Kasumi-1 (cell line): ENCODE data around the gene KCNK18.
"Not testable (repeated sequence)": the region's sequence is repeated elsewhere in the genome, so short reads cannot be mapped to it uniquely, and the experiment has no call there.

ENCODE experiments used
- DNase-seq, 2 experiments: peaks; one replicate each; lab custom pipeline; 2025; lab: John Stamatoyannopoulos, UW

The KCNK18 gene

DNA sequence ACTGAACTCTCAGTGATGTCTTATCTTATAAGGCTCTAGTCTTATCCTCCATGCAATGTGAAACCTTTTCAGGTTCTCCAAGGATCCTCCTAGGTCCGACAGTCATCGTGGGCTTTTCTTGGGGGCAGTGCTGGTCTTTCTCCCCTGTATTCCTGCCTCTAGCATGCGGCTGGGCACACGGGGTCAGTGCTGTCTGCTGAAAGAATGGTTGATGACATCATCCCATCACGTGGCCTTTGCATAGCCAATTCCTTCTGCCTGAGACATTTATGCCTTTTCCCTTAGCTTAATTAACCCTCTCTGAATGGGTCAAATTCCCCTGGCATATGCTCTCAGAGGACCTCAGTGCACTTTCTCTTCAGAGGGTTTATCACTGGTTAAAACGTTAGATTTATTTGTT, 27.0 kb upstream of the KCNK18 start:
- DNase-seq: no peak

DNA sequence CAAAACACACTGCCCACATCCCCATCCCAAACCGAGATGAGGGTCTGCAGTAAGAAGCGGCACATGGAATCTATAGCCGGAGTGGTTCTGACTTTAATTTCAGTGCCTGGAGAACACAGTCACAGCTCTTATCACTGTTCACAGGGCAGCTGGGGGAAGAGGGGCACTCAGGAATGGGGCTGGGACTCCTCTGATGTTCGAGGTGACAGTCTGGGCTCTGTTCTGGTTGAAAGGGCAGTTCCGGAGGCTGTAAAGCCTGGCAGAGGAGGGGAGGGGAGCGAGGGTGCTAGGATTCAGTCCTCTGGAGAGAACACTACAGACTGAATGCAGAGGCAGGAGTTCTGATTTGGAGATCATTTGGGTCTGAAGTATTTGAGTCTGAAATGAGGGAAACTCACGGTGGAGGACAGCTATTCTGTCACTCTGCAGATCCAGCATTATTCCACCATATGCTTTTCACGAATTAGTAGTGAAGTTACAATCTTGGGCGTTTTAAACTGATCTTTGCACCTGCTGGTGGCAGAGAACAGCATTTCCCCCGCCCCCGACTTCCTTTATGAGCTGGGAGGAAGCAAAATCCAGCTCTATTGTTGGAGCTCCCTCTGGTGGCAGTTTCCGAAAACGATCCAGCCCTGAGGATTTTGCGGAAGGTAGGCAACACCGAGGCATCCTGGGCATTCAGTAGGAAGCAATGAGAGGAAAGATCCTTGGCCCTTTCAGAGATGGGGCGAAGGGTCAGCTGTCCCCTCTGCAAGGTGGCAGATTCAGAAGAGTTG, 22.7 kb upstream of the KCNK18 start:
- peak; percentile 89 for DNase-seq

DNA sequence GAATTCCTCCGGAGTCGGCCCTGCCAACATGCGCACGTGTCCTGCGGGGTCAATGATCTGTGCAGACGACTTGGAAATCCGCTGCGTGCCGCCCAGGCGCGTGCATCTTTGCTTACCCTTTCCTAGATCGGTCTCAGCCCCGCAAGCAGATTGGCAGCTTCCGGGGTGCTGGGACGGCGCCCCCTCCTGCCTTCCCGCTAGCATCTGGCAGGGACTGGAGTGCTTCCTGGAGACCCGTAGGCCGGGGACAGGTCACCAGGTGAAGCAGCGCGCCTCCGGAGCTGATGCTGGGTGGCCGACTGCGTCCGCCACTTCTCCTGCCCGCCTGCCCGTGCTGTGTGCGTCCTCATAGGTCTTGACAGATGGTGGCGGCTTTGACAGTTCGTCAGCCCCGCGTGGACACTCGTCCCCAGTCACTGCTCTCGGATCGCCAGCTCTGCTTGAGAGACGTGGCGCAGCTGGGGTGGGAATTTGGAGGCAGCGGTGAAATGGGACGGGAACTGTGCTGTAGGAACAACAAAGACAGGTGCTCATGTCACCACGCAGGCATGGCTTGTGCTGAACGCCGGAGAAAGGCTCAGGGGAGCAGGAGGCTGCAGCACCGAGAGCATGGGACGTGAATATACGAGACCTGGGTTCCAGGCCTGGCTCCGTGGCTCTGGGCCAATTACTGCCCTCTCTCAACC, 21.9 kb upstream of the KCNK18 start:
- DNase-seq: peak; percentile 64 to 72

DNA sequence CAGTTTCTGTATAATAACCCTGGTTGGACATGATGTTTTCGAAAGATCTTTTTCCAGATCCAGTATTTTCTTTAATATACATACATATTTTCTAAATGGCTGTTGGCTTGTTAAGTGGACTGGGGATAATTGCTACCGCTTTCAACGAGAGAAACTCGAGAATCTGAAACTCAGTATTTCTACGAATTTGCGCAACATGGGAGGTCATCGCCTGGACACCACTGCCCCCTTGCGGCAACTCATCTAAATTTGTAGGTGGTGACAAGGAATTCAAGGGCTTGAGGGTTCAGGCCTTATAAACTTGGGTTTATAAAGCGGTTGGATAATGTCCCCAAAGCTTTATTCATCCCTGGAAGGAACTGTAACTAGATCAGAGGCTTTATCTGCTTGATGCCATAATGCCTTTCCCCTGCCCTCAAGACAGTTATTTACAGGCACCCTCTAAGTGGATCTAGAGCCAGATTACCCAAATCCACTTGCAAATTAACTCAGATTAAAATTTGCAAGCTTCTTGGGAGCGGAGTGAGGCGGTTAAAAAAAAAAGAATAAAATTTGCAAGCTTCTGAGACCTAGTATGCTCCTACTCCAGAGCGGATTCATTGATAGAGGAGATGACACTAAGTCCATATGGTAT, 21.3 kb upstream of the KCNK18 start:
- peak; percentile 91 to 93 for DNase-seq

DNA sequence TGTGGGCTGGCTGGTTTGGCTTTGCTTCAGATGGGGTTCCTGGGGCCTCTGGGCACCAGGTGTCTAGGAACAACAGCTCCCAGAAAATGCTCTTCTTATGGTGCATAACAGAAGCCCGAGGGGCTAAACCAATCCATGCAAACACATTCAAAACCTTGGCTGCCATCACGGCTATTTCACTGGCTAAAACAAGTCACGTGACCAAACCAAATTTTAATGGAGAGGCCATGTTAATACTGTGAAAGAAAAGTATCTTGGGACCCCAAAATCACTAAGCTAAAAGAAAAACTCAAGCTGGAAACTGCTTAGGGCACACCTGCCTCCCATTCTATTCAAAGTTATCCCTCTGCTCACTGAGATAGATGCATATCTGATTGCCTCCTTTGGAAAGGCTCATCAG, 19.1 kb upstream of the KCNK18 start:
- DNase-seq: no peak

DNA sequence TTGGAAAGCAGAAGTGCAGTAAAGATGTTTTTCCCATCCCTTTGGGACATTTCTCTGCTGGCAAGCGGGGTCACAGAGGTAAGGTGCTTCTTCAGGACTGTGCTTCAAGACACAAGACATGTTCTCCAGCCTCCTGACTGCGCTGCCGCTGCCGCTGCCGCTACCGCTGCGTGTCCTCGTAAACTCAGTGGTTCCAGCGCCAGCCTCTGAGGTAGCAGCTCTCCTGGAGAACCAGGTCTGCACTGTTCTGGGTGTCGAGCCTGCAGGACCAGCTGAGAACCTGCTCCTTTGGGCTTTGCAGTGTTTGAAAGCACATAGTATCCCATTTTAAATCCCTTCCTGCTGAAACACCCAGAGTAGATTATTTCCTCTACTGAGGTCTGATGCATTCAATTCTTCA, 13.0 kb upstream of the KCNK18 start:
- DNase-seq: no peak

DNA sequence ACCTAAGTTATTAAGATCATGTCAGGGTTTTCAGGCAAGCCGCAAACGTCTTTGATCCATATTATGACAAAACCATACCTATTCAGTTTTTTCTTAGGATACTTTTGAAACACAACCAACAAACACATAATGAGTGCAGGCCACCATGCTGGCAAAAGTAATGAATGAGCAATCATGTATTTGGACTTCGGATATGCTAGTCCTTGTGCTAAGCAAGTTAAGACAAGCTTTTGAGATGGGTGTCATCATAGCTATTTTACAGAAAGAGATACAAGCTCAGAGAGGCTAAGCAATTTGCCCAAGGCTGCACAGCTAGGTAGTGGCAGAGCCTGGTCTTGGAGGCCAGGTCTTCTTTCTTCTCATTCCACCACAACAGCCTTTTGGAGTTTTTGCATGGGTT, 12.5 kb upstream of the KCNK18 start:
- DNase-seq: no peak

DNA sequence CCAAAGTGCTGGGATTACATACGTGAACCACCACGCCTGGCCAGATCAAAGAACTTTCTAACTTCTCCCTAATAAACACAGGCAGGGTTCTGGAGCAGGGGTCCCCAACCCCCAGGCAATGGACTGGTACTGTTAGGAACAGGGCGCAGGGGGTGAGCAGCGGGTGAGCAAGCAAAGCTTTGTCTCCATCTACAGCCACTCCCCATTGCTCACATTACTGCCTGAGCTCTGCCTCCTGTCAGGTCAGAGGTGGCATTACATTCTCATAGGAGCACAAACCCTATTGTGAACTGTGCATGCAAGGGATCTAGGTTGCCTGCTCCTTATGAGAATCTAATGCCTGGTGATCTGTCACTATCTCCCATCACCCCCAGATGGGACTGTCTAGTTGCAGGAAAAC, 11.5 kb upstream of the KCNK18 start:
- DNase-seq: not testable (repeated sequence)

DNA sequence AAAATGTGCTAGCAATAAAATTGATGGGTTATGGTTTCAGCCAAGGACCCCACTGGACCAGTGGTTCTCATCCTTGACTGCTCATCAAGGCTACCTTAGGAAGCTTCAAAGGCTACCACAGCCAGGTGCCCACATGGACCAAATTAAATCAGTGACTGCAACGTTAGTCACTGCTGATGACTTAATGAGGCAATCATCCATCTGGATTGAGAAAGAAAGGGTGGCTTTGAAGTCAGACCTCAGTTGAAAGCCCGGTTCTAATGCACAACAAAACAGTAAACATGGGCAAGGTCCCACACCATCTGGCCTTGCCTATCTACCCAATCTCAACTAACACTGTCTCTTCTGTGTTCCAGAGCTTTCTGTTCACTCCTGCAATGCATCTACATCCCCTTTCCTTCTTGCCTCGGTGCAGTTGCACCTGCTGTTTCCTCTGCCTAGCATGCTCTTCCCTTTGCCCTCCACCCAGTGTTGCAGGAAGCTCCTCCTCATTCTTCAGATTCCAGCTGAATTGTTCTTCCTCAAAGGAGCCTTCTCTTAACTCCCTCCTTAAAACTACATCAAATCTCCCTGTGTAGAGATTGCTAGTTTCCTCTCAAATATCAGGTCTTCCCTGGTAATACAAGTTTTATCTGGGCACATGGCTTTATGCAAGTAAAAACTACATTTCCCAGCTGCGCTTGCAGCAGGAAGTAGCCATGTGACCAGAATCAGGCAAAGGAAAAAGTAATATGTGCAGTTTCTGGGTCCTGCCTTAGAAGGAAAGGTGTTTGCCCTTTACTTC, 10.3 kb upstream of the KCNK18 start:
- peak; percentile 30 to 50 for DNase-seq

DNA sequence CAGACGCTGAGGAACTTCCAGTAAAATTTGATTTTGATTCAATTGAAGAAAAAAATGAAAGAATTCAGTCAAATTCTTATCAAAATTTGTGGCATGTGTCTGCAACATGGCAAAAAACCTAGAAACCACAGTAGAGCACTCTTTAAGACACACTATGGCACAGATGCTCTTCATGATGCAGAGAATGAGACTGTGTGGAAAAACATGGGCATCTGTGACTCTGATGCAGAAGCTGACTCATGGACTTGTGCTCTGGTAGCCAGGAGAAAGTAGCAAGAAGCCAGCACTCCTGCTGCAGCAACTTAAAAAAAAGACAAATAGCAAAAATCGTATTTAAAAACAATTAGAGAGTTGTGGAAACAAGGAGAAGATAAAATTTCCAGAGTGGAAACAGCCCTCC, 8.9 kb upstream of the KCNK18 start:
- DNase-seq: no peak

DNA sequence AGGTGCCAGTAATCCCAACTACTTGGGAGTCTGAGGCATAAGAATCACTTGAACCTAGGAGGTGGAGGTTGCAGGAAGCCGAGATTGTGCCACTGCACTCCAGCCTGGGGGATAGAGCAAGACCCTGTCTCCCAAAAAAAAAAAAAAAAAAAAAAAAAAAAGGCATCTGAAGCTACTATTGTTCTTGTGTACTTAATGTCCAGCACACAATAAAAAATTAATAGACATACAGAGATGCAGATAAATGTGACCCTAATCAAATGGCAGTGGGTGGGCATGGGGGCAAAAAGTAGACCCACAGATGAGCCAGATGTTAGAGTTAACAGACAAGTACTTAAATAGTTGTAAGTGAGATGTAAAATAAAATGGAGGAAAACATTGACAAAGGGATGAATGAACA, 7.7 kb upstream of the KCNK18 start:
- DNase-seq: no peak

DNA sequence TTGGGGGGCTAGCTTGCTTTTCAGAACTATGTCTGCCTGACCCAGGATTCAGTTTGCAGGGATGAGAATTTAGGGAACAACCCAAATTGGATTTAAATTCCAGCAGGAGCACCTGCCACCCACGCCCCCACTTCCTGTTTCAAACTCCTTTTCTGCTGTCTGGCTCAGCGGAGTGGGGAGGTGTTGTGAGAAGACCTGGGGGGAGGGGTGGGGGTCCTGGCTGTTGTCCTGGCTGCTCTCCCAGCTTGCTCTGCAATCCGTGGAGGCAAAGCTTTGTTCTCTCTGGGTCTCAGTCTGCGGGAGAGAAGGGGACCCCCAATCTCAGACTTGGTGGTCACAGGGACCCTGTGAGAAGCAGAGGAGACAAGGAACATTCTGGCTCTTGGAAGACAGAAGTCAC, 799 bp downstream of the KCNK18 start:
- no peak for DNase-seq

DNA sequence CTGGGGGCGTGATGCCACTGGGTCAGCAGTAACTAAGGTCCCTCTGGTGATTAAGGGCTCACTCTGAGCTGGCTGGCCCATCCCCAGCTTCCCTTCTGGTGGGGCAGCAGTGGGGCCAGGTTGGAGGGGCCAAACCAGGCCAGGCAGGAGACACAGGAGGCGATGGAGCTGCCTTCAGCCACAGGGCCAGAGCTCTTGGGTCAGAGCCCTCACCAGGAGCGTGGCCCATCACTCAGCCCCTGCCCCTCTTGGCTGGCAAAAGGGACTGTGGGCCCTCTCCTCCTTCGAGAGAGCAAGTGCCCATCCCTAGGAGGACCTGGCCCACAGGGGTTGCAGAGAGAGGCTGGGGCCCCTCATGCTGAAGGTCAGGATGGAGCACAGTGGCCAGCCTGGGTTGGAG, 4.5 kb downstream of the KCNK18 start:
- DNase-seq: no peak

DNA sequence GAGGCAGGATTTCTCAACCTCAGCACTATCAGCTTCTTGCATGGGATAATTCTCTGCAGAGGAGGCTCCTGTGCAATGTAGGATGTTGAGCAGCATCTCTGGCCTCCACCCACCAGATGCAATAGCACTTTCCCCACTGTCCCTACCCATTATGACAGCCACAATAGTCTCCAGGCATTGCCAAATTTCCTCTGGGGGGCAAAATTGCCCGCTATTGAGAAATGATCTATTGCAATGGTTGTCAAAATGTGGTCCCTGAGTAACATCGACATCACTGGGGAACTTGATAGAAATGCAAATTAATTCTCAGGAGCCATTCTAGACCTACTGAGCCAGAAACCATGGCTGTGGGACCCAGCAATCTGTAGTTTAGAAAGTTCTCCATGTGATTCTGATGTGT, 7.0 kb downstream of the KCNK18 start:
- DNase-seq: no peak

DNA sequence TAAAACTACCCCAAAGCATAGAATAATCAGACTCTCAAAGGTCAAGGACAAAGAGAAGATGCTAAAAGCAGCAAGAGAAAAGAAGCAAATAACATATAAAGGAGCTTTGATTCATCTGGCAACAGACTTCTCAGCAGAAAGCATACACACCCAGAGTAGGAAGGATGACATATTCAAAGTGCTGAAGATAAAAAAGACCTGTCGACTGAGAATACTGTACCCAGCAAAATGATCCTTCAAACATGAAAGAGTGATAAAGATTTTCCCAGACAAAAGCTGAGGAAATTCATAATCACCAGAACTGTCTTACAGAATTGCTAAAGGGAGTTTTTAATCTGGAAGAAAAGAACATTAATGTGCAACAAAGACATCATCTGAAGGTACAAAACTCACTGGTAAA, 14.9 kb downstream of the KCNK18 start:
- no peak for DNase-seq

DNA sequence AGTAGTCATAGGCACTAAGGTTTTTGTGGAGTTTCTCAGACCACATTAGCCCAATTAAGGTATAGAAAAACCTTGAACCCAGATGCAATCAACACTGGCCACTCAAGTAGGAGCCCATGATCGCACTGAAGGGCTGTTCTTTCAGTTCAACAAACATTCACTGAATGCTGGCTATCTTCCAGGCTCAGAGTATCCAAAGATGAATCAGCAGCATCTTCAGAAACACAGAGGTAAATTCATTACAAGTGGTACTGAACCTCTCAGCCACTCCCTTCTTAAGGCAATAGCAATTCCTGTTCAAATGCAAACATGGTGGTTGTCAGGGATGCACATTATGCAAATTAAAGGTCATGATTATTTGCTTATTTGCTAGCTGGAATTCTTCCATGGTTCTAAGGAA, 17.1 kb downstream of the KCNK18 start:
- no peak for DNase-seq

DNA sequence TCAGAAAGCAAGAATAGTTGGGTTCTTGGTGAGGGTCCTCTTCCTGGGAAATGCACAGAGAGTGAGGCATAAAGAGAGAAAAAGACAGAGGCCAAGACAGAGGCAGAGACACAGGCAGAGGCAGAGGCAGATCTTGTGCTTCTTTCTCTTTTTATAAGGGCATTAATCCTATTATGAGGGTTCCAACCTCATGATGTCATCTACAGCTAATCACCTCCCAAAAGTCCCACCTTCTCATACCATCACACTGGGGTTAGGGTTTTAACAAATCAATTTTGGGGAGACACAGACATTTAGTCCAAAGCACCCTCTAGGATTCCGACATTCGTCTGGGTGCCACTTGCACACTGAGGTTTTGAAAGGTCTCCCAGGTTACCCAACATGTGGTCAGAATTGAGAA, 17.8 kb downstream of the KCNK18 start:
- no peak for DNase-seq

DNA sequence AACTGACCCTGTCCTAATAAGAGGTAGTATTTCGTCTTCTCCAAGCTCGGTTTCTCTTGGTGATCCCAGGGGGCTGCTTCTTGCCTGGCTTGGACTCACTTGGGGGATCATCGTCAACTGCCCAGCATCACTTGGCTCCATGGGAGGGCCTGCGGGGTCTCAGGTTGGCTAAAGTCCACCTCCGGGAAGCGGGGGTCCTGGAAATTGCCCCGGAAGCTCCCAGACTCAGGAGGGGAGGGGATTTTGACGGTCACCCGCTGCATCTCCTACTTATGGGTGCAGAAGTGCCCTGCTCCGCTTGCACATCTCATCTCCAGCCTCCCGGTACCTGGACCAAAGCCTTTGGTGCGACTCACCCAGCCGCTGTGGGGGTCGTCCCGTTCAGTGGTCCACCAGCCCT, 18.7 kb downstream of the KCNK18 start:
- no peak for DNase-seq

DNA sequence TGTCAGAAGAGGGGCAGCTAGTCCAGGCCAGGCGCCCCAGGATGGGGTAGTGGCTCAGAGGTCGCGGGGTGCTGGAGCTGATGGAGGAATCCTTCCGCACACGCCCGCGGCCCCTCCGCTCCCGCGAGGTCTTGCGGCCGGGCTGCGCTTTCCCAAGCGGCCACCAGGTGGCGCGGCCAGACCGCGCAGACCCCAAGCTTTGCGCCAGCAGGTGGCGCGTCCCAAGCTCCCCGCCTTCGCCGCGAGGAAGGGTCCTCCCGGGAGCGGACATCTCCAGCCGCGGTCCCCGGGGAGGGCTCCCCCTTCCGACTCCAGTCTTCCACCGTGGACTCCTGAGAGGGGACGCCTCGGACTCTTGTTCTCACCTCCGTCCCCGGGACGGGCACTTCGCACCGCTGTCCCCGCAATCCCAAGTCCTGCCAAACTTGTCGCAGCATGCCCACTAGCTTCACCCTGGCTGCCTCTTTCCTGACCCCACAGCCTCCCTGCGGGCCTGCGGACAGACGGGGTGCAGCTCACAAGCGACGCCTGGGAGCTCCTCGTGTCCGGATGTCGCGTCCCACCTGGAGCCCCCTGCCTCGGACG, 19.4 kb downstream of the KCNK18 start:
- DNase-seq: peak; percentile 71 to 72

DNA sequence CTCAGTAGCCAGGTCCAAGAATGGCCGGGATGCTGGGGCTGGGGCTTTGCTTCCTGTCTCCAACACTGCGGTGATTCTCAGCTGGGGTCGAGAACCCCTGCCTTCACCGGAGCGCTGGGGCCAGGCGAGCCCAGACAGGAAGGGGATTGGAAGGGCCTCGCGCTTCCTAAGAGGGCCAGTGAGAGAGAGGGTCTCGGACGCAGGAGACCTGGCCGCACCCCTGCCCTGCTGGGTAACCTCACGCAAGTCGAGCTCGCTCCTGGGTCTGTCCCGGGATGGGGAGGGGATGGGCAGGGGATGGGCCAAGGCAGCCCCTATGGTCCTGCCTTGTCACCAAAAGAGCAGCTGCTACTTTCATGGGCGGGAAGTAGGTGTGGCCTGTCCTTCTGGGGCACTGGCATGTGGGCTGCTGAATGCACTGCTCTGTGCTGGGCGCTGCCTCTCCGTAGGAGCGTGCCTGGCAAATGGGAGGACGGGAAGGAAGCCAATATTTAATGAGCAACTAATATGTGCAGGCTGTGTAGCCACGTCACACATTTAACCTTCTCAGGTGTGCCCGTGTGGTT, 20.0 kb downstream of the KCNK18 start:
- DNase-seq: peak; percentile 48 to 51

DNA sequence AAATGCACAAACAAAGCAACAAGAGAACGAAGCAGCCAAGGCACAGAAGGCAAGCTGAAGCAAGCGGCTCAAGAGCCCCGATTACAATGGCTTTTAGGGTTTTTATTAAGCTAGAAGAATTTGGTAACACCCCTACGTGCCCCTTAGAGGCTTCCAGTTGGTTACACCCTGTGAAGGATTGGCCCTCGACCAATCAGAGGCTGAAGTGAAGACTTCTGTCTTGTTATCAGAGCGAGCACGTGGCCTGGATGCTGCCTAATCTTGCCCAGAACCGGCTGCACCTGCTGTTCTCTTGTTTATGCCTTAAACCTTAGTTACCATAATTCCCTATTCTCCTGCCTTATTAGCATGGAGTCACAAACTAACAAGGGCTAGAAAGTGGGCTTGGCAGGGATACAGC, 21.4 kb downstream of the KCNK18 start:
- DNase-seq: no peak
